GM12878 (cell line): Measurements from ENCODE around the gene ARHGEF37. TPM values are rescaled to one million over a fixed set of nuclear protein-coding genes. Genes with fewer than 3 reads are reported as not detected.
A peak's percentile ranks its signal among the peaks of the same experiment; 100 is the strongest.

ENCODE experiments used
- ATF7 ChIP-seq: fragments of 450-650 bp; IDR thresholded peaks from 2 replicates; pipeline ENCODE4 v1.6.1; 2016; ENCODE audit warnings: low read depth, mild to moderate bottlenecking
- BACH1 ChIP-seq: fragments of 450-650 bp; IDR thresholded peaks from 2 replicates; pipeline ENCODE4 v1.6.1; 2017; ENCODE audit warnings: mild to moderate bottlenecking, borderline replicate concordance
- ETV6 ChIP-seq, 2 experiments: fragments of 450-650 bp in 1 of 2; IDR thresholded peaks in 1 of 2; conservative IDR thresholded peaks in 1 of 2; 2 replicates each; pipeline ENCODE4 v1.6.1; 2014; ENCODE audit warnings: antibody characterized with exemption in 1 of 2, borderline replicate concordance in 1 of 2, low read depth in 1 of 2, mild to moderate bottlenecking in 1 of 2, moderate library complexity in 1 of 2
- FOS ChIP-seq: IDR thresholded peaks from 3 replicates; pipeline ENCODE4 v1.6.1; 2011; ENCODE audit warnings: borderline replicate concordance; ENCODE audit not compliant: insufficient read length; ENCODE audit errors: extremely low read depth
- GATAD2B ChIP-seq: fragments of 450-650 bp; conservative IDR thresholded peaks from 2 replicates; pipeline ENCODE4 v1.6.1; 2017; ENCODE audit warnings: low read depth, mild to moderate bottlenecking, moderate library complexity
- IKZF2 ChIP-seq, 2 experiments: fragments of 450-650 bp; IDR thresholded peaks; 2 replicates each; pipeline ENCODE4 v1.6.1; 2017; ENCODE audit warnings: mild to moderate bottlenecking in 2 of 2, moderate library complexity in 2 of 2
- KDM1A ChIP-seq: fragments of 200-600 bp; sonication (generic); IDR thresholded peaks from 2 replicates; pipeline ENCODE4 v1.6.1; 2016; ENCODE audit warnings: borderline replicate concordance
- MTA3 ChIP-seq: IDR thresholded peaks from 2 replicates; pipeline ENCODE4 v1.6.1; 2012; ENCODE audit warnings: low read length, inconsistent platforms, borderline replicate concordance
- NFIC ChIP-seq: IDR thresholded peaks from 2 replicates; pipeline ENCODE4 v1.6.1; 2012; ENCODE audit warnings: low read depth, mild to moderate bottlenecking, inconsistent platforms, low read length, moderate library complexity
- NR2F1 ChIP-seq: fragments of 450-650 bp; conservative IDR thresholded peaks from 2 replicates; pipeline ENCODE4 v1.6.1; 2017; ENCODE audit warnings: mild to moderate bottlenecking
- POLR2AphosphoS2 ChIP-seq: IDR thresholded peaks from 2 replicates; pipeline ENCODE4 v1.6.1; 2011; ENCODE audit warnings: low read depth, mild to moderate bottlenecking, low read length, improper control_type of control experiment, moderate library complexity
- POLR2AphosphoS5 ChIP-seq: IDR thresholded peaks from 2 replicates; pipeline ENCODE4 v1.6.1; 2011; ENCODE audit warnings: mild to moderate bottlenecking, low read length, inconsistent platforms
- RB1 ChIP-seq: fragments of 450-650 bp; formaldehyde crosslinking; IDR thresholded peaks from 2 replicates; pipeline ENCODE4 v1.6.1; 2017; ENCODE audit warnings: mild to moderate bottlenecking, borderline replicate concordance
- RELA ChIP-seq: fragments of 450-650 bp; IDR thresholded peaks from 2 replicates; pipeline ENCODE4 v1.8.0; 2014; ENCODE audit warnings: borderline replicate concordance; ENCODE audit not compliant: partially characterized antibody
- SIN3A ChIP-seq: IDR thresholded peaks from 2 replicates; pipeline ENCODE4 v1.6.1; 2012; ENCODE audit warnings: low read depth, low read length, improper control_type of control experiment
- SMARCA5 ChIP-seq: fragments of 450-650 bp; IDR thresholded peaks from 2 replicates; pipeline ENCODE4 v1.6.1; 2017; ENCODE audit warnings: mild to moderate bottlenecking
- TAF1 ChIP-seq: IDR thresholded peaks from 2 replicates; pipeline ENCODE4 v1.6.1; 2011; ENCODE audit warnings: mild to moderate bottlenecking, low read depth, low read length, borderline replicate concordance
- TCF12 ChIP-seq: IDR thresholded peaks from 2 replicates; pipeline ENCODE4 v1.6.1; 2011; ENCODE audit warnings: low read depth, mild to moderate bottlenecking, low read length
- ZNF622 ChIP-seq: fragments of 450-650 bp; IDR thresholded peaks from 2 replicates; pipeline ENCODE4 v1.6.1; 2017; ENCODE audit warnings: mild to moderate bottlenecking, inconsistent platforms
- ZSCAN29 ChIP-seq: fragments of 450-650 bp; IDR thresholded peaks from 2 replicates; pipeline ENCODE4 v1.6.1; 2017; ENCODE audit warnings: mild to moderate bottlenecking, moderate library complexity
- polyA plus RNA-seq, 11 experiments: library from polyadenylated mRNA; depleted of rRNA in 4 of 11; unstranded in 6 of 11; stranded (reverse) in 5 of 11; fragments of >200 nt; fragmentation: Nextera tagmentation in 4 of 11; fragmentation: Illumina TruSeq in 1 of 11; extraction: Ambion mirVana in 4 of 11; extraction: Trizol in 1 of 11; gene quantifications; 1 replicate in 1 of 11; 2 replicates in 10 of 11; pipeline versions ENCODE4 v1.2.1 to v1.2.3, GENCODE V29; 2011 to 2016; ENCODE audit warnings: inconsistent platforms in 2 of 11, missing spikeins in 2 of 11, low read depth in 1 of 11
- total RNA-seq, 4 experiments: library from RNA; depleted of rRNA in 3 of 4; stranded (reverse); fragments of >200 nt in 3 of 4; fragmentation: Illumina TruSeq in 1 of 4; extraction: Trizol in 1 of 4; gene quantifications; 2 replicates each; pipeline versions ENCODE4 v1.2.1 to v1.2.3, GENCODE V29; 2013 to 2021
- TF ChIP-seq, protein P1 (sequence below): fragments of 450-650 bp; IDR thresholded peaks from 2 replicates; pipeline ENCODE4 v1.6.1; 2018; ENCODE audit warnings: borderline replicate concordance, mild to moderate bottlenecking; ENCODE audit not compliant: partially characterized antibody
- TF ChIP-seq, protein P2 (sequence below): IDR thresholded peaks from 2 replicates; pipeline ENCODE4 v1.6.1; 2011; ENCODE audit warnings: low read depth, low read length, improper control_type of control experiment, borderline replicate concordance
- TF ChIP-seq, protein P3 (sequence below): fragments of 450-650 bp; formaldehyde crosslinking; IDR thresholded peaks from 2 replicates; pipeline ENCODE4 v1.5.0; 2022; ENCODE audit warnings: mild to moderate bottlenecking, missing genetic modification characterization
- TF ChIP-seq, protein P4 (sequence below): IDR thresholded peaks from 2 replicates; pipeline ENCODE4 v1.6.1; 2012; ENCODE audit warnings: low read depth, low read length, improper control_type of control experiment

The ARHGEF37 gene
- total and polyA plus RNA-seq, 10 of the 15 experiments (the other 5 are each of a cell fraction or from before 2014, with no cell fraction given): 0.16 to 1.1 (median 0.63) TPM

DNA sequence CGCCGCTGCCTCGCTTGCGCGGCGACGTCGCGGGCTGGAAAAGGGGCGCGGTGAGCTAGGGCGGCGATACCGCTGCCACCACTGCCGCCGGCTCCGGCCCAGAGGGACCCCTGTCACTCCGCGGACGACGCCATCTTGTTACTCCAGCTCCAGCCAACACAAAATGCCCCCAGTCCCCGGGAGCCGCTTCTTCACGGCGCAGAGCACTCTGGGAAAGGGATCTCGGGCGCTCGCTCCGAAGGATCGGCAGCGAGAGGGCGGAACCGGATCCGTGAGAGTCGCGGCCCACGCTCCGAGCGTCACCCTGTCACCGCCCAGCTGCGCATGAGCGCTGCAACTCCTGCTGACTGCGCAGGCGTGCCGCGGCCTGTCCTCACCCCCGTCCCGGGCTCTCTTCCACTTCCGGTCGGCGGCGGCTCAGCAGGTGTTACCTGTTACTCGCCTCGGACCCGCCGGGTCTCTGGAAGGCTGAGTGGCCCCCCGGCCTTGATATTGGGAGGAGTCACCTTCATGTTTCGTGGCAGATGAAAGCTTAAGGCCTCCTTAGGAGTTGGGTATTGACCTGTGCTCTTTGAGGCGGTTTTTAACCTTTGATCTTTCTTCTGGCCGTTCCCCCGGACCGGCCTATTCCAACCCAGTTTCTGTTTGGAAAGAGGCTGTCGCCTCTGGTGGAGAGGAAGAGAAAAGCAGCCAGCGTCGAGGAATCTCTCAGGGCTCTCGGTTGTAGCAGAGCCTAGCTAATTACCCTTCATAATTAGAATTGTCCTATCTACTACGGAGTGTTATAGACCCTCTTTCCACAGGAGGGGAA lies 29.9 kb upstream of the ARHGEF37 start, which contains the start of gene CSNK1A1 (continued):
- TF ChIP-seq RELA: peak; percentile 26
- no peak for TF ChIP-seq NFIC
- TF ChIP-seq SIN3A: peak; percentile 46; the same call in 1 of the 2 replicates
- TF ChIP-seq, protein P1, sequence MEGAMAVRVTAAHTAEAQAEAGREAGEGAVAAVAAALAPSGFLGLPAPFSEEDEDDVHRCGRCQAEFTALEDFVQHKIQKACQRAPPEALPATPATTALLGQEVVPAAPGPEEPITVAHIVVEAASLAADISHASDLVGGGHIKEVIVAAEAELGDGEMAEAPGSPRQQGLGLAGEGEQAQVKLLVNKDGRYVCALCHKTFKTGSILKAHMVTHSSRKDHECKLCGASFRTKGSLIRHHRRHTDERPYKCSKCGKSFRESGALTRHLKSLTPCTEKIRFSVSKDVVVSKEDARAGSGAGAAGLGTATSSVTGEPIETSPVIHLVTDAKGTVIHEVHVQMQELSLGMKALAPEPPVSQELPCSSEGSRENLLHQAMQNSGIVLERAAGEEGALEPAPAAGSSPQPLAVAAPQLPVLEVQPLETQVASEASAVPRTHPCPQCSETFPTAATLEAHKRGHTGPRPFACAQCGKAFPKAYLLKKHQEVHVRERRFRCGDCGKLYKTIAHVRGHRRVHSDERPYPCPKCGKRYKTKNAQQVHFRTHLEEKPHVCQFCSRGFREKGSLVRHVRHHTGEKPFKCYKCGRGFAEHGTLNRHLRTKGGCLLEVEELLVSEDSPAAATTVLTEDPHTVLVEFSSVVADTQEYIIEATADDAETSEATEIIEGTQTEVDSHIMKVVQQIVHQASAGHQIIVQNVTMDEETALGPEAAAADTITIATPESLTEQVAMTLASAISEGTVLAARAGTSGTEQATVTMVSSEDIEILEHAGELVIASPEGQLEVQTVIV: peak; percentile 46
- no peak for TF ChIP-seq ZNF622
- peak; percentile 88 to 96 for TF ChIP-seq IKZF2 (IDR thresholded peaks at IDR 0.05)
- peak; percentile 68; the same call in 1 of the 2 replicates for TF ChIP-seq RB1
- 0 out of 2 replicates have a peak, but pooled peaks have one; percentile 13 for TF ChIP-seq ZSCAN29
- TF ChIP-seq SMARCA5: peak; percentile 84
- peak; percentile 66 for TF ChIP-seq GATAD2B
- TF ChIP-seq, protein P2, sequence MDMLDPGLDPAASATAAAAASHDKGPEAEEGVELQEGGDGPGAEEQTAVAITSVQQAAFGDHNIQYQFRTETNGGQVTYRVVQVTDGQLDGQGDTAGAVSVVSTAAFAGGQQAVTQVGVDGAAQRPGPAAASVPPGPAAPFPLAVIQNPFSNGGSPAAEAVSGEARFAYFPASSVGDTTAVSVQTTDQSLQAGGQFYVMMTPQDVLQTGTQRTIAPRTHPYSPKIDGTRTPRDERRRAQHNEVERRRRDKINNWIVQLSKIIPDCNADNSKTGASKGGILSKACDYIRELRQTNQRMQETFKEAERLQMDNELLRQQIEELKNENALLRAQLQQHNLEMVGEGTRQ: no peak
- no peak for TF ChIP-seq ETV6 (conservative IDR thresholded peaks at IDR 0.05 in 1 of 2, IDR thresholded peaks at IDR 0.05 in 1 of 2; ENCODE audit: borderline replicate concordance in 1 of 2, low read depth in 1 of 2)
- TF ChIP-seq POLR2AphosphoS2: peak; percentile 78; the same call in 1 of the 2 replicates
- TF ChIP-seq, protein P3, sequence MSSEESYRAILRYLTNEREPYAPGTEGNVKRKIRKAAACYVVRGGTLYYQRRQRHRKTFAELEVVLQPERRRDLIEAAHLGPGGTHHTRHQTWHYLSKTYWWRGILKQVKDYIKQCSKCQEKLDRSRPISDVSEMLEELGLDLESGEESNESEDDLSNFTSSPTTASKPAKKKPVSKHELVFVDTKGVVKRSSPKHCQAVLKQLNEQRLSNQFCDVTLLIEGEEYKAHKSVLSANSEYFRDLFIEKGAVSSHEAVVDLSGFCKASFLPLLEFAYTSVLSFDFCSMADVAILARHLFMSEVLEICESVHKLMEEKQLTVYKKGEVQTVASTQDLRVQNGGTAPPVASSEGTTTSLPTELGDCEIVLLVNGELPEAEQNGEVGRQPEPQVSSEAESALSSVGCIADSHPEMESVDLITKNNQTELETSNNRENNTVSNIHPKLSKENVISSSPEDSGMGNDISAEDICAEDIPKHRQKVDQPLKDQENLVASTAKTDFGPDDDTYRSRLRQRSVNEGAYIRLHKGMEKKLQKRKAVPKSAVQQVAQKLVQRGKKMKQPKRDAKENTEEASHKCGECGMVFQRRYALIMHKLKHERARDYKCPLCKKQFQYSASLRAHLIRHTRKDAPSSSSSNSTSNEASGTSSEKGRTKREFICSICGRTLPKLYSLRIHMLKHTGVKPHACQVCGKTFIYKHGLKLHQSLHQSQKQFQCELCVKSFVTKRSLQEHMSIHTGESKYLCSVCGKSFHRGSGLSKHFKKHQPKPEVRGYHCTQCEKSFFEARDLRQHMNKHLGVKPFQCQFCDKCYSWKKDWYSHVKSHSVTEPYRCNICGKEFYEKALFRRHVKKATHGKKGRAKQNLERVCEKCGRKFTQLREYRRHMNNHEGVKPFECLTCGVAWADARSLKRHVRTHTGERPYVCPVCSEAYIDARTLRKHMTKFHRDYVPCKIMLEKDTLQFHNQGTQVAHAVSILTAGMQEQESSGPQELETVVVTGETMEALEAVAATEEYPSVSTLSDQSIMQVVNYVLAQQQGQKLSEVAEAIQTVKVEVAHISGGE: peak; percentile 77
- TF ChIP-seq KDM1A: no peak
- peak; percentile 98 for TF ChIP-seq NR2F1
- TF ChIP-seq TAF1: peak; percentile 91; the same call in 1 of the 2 replicates
- TF ChIP-seq POLR2AphosphoS5: peak; percentile 97
- no peak for TF ChIP-seq FOS
- peak; percentile 68; the same call in 1 of the 2 replicates for TF ChIP-seq BACH1
- no peak for TF ChIP-seq MTA3
- peak; percentile 70 for TF ChIP-seq ATF7
- TF ChIP-seq, protein P4, sequence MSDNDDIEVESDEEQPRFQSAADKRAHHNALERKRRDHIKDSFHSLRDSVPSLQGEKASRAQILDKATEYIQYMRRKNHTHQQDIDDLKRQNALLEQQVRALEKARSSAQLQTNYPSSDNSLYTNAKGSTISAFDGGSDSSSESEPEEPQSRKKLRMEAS: peak; percentile 71
- TF ChIP-seq TCF12: peak; percentile 64; the same call in 1 of the 2 replicates
